Right atrium auricular region (tissue), 2 donors: Measurements from ENCODE around the gene KIAA1328. TPM values are rescaled to one million over a fixed set of nuclear protein-coding genes. Genes with fewer than 3 reads are reported as not detected.

Experiments
- DNase-seq: peaks from one replicate; pipeline ENCODE4 v3.0.0-alpha.2; 2019; ENCODE audit warnings: low spot score
- H3K27ac ChIP-seq, 2 donors: fragments of 200-600 bp; sonication (generic); 1 replicate in 1 of 2; 2 replicates in 1 of 2; pipeline ENCODE4 v1.5.1; 2016 to 2019
- H3K27me3 ChIP-seq, 2 donors: fragments of 200-600 bp; sonication (generic); one replicate each; pipeline versions ENCODE4 v1.5.1 to v1.6.0; 2017 to 2019
- H3K36me3 ChIP-seq: fragments of 200-600 bp; sonication (generic); one replicate; pipeline ENCODE4 v1.5.1; 2016
- H3K4me1 ChIP-seq, 2 donors: fragments of 200-600 bp; sonication (generic); one replicate each; pipeline versions ENCODE4 v1.5.1 to v1.6.0; 2017 to 2019
- H3K4me3 ChIP-seq, 2 donors: fragments of 200-600 bp; sonication (generic); 1 replicate in 1 of 2; 2 replicates in 1 of 2; pipeline ENCODE4 v1.5.1; 2017 to 2019; ENCODE audit warnings: mild to moderate bottlenecking in 1 of 2, moderate library complexity in 1 of 2
- H3K9me3 ChIP-seq, 2 donors: fragments of 200-600 bp; sonication (generic); one replicate each; pipeline ENCODE4 v1.5.1; 2019
- CTCF ChIP-seq, 2 donors: fragments of 200-600 bp; sonication (generic); IDR thresholded peaks; one replicate each; pipeline ENCODE4 v1.5.1; 2019; ENCODE audit warnings: antibody characterized with exemption in 2 of 2
- total RNA-seq, 2 donors: library from RNA; depleted of rRNA; stranded (reverse); fragments of >200 nt; gene quantifications; one replicate each; pipeline ENCODE4 v1.1.0, GENCODE V29; 2016

The KIAA1328 gene
- total RNA-seq, 2 donors from 2014 or later, result 7.2 to 7.8 TPM

GRCh38 chr18:36889321-36889720 lies 60.4 kb downstream of the KIAA1328 start:
- H3K36me3 ChIP-seq, result peaks cover 5% of the 10 kb centered on the region
- no peak overlapping the region for H3K27ac ChIP-seq
- H3K9me3 ChIP-seq, result no peaks in the 10 kb centered on the region
- H3K27me3 ChIP-seq, result no peaks in the 10 kb centered on the region
- H3K4me3 ChIP-seq, result no peak overlapping the region
- no peak for DNase-seq
- TF ChIP-seq CTCF (IDR thresholded peaks at IDR 0.05), result no peak
- peaks cover 0 to 29% of the 10 kb centered on the region in 2 donors for H3K4me1 ChIP-seq

DNA sequence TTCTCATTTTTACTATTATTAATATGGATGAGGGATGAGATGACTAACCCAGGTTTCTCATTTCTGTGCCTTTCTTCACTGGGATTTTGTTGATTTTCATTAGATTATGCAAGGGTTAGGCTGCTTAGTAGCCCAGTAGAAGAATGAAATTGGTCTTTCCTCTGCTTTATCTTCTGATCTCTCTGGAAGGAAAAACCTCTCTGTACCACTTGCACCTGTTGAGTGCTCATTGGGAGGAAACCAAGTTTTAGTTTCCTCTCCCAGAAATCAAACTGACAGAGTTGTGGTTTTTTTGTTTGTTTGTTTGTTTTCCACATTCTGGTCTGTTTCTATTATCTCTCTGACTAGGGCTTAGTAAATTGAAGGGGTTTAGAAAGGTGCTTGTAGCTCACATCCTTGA lies 60.8 kb downstream of the KIAA1328 start:
- Histone ChIP-seq H3K27ac (no peak overlapping the region), H3K9me3 (no peaks in the 10 kb centered on the region), H3K4me1 (peaks cover 0 to 29% of the 10 kb centered on the region in 2 donors), H3K4me3 (no peak overlapping the region), H3K36me3 (peaks cover 5% of the 10 kb centered on the region), H3K27me3 (no peaks in the 10 kb centered on the region)
- TF ChIP-seq CTCF (IDR thresholded peaks at IDR 0.05), result no peak
- no peak for DNase-seq

- Histone ChIP-seq H3K4me3 (no peak overlapping the region), H3K36me3 (peaks cover 5% of the 10 kb centered on the region), H3K27me3 (no peaks in the 10 kb centered on the region), H3K27ac (no peak overlapping the region), H3K4me1 (peaks cover 0 to 29% of the 10 kb centered on the region in 2 donors), H3K9me3 (no peaks in the 10 kb centered on the region)
- TF ChIP-seq CTCF (IDR thresholded peaks at IDR 0.05), result no peak
- DNase-seq, result no peak
Measured at GRCh38 chr18:36890598-36890997, 61.7 kb downstream of the KIAA1328 start.

DNA sequence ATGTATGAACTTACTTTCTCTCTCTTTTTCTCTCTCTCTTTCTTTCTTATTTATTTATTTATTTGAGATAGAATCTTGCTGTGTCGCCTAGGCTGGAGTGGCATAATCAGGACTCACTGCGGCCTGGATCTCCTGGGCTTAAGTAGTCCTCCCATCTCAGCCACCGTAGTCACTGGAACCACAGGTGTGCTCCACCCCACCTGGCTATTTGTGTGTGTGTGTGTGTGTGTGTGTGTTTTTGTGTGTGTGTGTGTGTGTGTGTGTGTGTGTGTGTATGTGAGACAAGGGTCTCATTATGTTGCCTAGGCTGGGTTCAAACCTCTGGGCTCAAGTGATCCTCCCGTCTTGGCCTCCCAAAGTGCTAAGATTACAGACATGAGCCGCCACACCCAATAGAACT lies 64.3 kb downstream of the KIAA1328 start:
- no peaks in the 10 kb centered on the region for H3K27me3 ChIP-seq
- no peak overlapping the region for H3K27ac ChIP-seq
- H3K36me3 ChIP-seq, result no peaks in the 10 kb centered on the region
- H3K4me1 ChIP-seq, result peaks cover 0 to 16% of the 10 kb centered on the region in 2 donors
- no peak for DNase-seq
- no peaks in the 10 kb centered on the region for H3K9me3 ChIP-seq
- H3K4me3 ChIP-seq, result no peak overlapping the region
- no peak for TF ChIP-seq CTCF (IDR thresholded peaks at IDR 0.05)

GRCh38 chr18:36895606-36896005 lies 66.7 kb downstream of the KIAA1328 start:
- DNase-seq, result no peak

More at GRCh38 chr18:36895606-36896005, 66.7 kb downstream of the KIAA1328 start:
- no peak for TF ChIP-seq CTCF (IDR thresholded peaks at IDR 0.05)
- no peaks in the 10 kb centered on the region for H3K27me3 ChIP-seq
- peaks cover 0 to 5% of the 10 kb centered on the region in 2 donors for H3K9me3 ChIP-seq
- H3K36me3 ChIP-seq, result no peaks in the 10 kb centered on the region
- H3K4me1 ChIP-seq, result no peaks in the 10 kb centered on the region
- H3K4me3 ChIP-seq, result no peak overlapping the region
- no peak overlapping the region for H3K27ac ChIP-seq
